Germinal center (tissue), 1 donor: ENCODE results near the gene LCNL1.

Experiments
- DNase-seq: peaks from one replicate; pipeline ENCODE4 v3.0.0; 2012; ENCODE audit warnings: mixed read lengths, low spot score

LCNL1 gene

GRCh38 chr9:136982232-136983051 is at the start of gene LCNL1:
Gene LCNL1, plus strand, starts transcription at chr9:136982993. Its CDS starts 594 bp downstream, at chr9:136983587.
- DNase-seq = no peak

GRCh38 chr9:136934277-136934676 is 48.5 kb upstream of the LCNL1 start:
- DNase-seq = no peak

- DNase-seq = no peak
Measured at GRCh38 chr9:136935651-136936050, 47.1 kb upstream of the LCNL1 start.

GRCh38 chr9:136936645-136937170 is 46.1 kb upstream of the LCNL1 start:
- DNase-seq = no peak

- no peak for DNase-seq
Measured at GRCh38 chr9:136937186-136938001, 45.4 kb upstream of the LCNL1 start.

- no peak for DNase-seq
Measured at GRCh38 chr9:136939431-136939995, 43.3 kb upstream of the LCNL1 start.

- DNase-seq = no peak
Measured at GRCh38 chr9:136939996-136940525, 42.7 kb upstream of the LCNL1 start.

- no peak for DNase-seq
Measured at GRCh38 chr9:136940526-136941230, 42.1 kb upstream of the LCNL1 start.

- DNase-seq = no peak
Measured at GRCh38 chr9:136941231-136942111, 41.3 kb upstream of the LCNL1 start.

GRCh38 chr9:136942112-136942880 is 40.5 kb upstream of the LCNL1 start:
- DNase-seq = no peak

- DNase-seq = no peak
Measured at GRCh38 chr9:136942881-136943230, 39.9 kb upstream of the LCNL1 start.

GRCh38 chr9:136943291-136944211 is 39.2 kb upstream of the LCNL1 start:
- DNase-seq = peak; percentile 53

GRCh38 chr9:136944212-136944518 is 38.6 kb upstream of the LCNL1 start:
- DNase-seq = peak; percentile 64

GRCh38 chr9:136944519-136945332 is 38.1 kb upstream of the LCNL1 start, which contains the start of the genes C8G and FBXW5:
Gene C8G, plus strand, starts transcription at chr9:136945243. Its CDS starts 78 bp downstream, at chr9:136945321.
Gene FBXW5, minus strand, starts transcription at chr9:136944738. Its CDS starts 655 bp downstream, at chr9:136944083.
- peak; percentile 99 for DNase-seq

- DNase-seq = no peak
Measured at GRCh38 chr9:136945333-136946227, 37.2 kb upstream of the LCNL1 start.

- DNase-seq = no peak
Measured at GRCh38 chr9:136946228-136947027, 36.4 kb upstream of the LCNL1 start.
